Spinal cord (tissue), 10 donors: ENCODE measurements around the gene FKBP2. TPM values are rescaled to one million over a fixed set of nuclear protein-coding genes. Genes with fewer than 3 reads are reported as not detected.

Source experiments
- DNase-seq, 6 donors: peaks; one replicate each; pipeline versions ENCODE4 v3.0.0 to v3.0.0-alpha.2; 2013 to 2015; ENCODE audit warnings: low spot score in 6 of 6, low read depth in 4 of 6
- H3K27ac ChIP-seq: one replicate; pipeline ENCODE4 v1.5.1; 2013; ENCODE audit warnings: low read depth, low read length, control low read depth
- H3K27me3 ChIP-seq: one replicate; pipeline ENCODE4 v1.6.1; 2013; ENCODE audit warnings: low read length; ENCODE audit not compliant: control insufficient read depth, insufficient read depth
- H3K36me3 ChIP-seq: one replicate; pipeline ENCODE4 v1.6.1; 2013; ENCODE audit warnings: low read length; ENCODE audit not compliant: control insufficient read depth, insufficient read depth
- H3K4me1 ChIP-seq: one replicate; pipeline ENCODE4 v1.6.1; 2013; ENCODE audit warnings: low read length; ENCODE audit not compliant: control insufficient read depth, insufficient read depth
- H3K4me3 ChIP-seq: one replicate; pipeline ENCODE4 v1.5.1; 2013; ENCODE audit warnings: low read depth, low read length, control low read depth
- H3K9me3 ChIP-seq: one replicate; pipeline ENCODE4 v1.6.1; 2013; ENCODE audit warnings: low read length; ENCODE audit not compliant: control insufficient read depth, insufficient read depth
- WGBS: methylation state at CpG from one replicate; pipeline ENCODE4 v1.1.5; 2013; ENCODE audit warnings: missing lambda C conversion rate; ENCODE audit not compliant: insufficient coverage; 5-methylcytosine and 5-hydroxymethylcytosine counted together
- polyA plus RNA-seq, 2 donors: library from polyadenylated mRNA; unstranded; fragments of 120-200 nt; gene quantifications; one replicate each; pipeline ENCODE4 v1.2.1, GENCODE V29; 2013; ENCODE audit not compliant: insufficient read length in 2 of 2
- total RNA-seq, 2 donors: library from RNA; depleted of rRNA in 1 of 2; stranded (reverse); fragments of 120-200 nt in 1 of 2; fragments of >200 nt in 1 of 2; gene quantifications; one replicate each; pipeline versions ENCODE4 v1.2.3 to v1.2.4, GENCODE V29; 2013 to 2014
- donor health status: healthy.

The FKBP2 gene
- total and polyA plus RNA-seq, 4 donors: 43.6 to 120 (median 102) TPM

- DNase-seq: peak in 5 of 6 donors; percentile 58 to 96 (median 81)
- Histone ChIP-seq H3K27ac (peak within 1 kb of the TSS; percentile 97), H3K4me1 (peaks cover 71% of the 10 kb centered on the region), H3K36me3 (peaks cover 32% of the 10 kb centered on the region), H3K9me3 (no peaks in the 10 kb centered on the region), H3K27me3 (peaks cover 6% of the 10 kb centered on the region), H3K4me3 (peak within 1 kb of the TSS; percentile 85)
- under 1% methylated on average over 51 of the region's 74 CpGs for WGBS
Observed at GRCh38 chr11:64246871-64247728, 6.2 kb downstream of the FKBP2 start, which contains the start of gene PPP1R14B. Gene PPP1R14B (minus strand): TSS chr11:64246943. CDS start chr11:64246673, 270 bp downstream.

GRCh38 chr11:64247729-64248531 lies 7.0 kb downstream of the FKBP2 start:
- no peak for DNase-seq
- no peaks in the 10 kb centered on the region for H3K9me3 ChIP-seq
- WGBS: 23% methylated on average over 24 of the region's 31 CpGs
- peak overlapping the region; percentile 85 for H3K4me3 ChIP-seq
- H3K27ac ChIP-seq: peak overlapping the region; percentile 97
- peaks cover 6% of the 10 kb centered on the region for H3K27me3 ChIP-seq
- peaks cover 24% of the 10 kb centered on the region for H3K36me3 ChIP-seq
- peaks cover 71% of the 10 kb centered on the region for H3K4me1 ChIP-seq

DNA sequence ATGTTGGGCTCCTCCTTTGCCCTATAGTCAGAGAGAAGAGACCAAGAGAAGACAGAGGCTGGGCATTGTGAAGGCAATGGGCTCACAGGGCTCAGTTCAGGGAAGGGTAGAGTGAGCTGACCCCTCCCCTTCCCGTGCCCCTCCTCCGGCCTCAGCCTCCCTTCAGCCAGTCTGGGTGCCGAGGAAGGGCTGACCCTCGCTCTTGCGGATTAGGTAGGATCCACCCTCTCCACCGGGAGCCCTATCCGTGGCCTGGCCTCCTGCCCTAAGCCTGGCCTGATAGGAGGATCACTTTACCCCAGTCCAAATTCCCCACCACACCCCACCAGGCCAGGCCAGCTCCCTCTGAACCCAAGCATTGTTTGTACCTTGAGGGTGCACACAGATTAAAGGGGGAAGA lies 7.7 kb downstream of the FKBP2 start:
- DNase-seq: no peak
- Histone ChIP-seq H3K36me3 (peaks cover 18% of the 10 kb centered on the region), H3K4me3 (no peak overlapping the region), H3K4me1 (peaks cover 71% of the 10 kb centered on the region), H3K27me3 (peaks cover 6% of the 10 kb centered on the region), H3K27ac (no peak overlapping the region), H3K9me3 (no peaks in the 10 kb centered on the region)
- 77% methylated on average over 5 of the region's 7 CpGs for WGBS

DNA sequence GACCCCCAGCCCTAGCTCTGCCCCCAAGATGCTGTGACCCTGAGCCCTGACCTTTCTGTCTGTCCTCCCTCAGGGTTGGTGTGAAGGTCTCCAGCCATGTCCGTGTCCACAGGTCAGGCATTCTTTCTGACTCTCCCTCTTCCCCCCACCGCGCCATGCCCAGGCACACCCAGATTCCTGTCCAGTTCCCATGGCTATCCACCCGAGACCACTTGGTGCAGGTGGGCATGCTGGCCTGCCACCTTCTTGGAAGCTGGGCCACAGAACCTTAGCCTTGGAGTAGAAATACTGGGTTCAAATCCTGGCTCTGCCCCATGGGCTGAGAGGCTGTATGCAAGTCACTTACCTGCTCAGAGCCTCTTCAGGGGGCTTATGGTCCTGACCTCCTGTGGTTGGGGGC lies 8.1 kb downstream of the FKBP2 start:
- peaks cover 13% of the 10 kb centered on the region for H3K36me3 ChIP-seq
- H3K9me3 ChIP-seq: no peaks in the 10 kb centered on the region
- peaks cover 71% of the 10 kb centered on the region for H3K4me1 ChIP-seq
- H3K27ac ChIP-seq: no peak overlapping the region
- DNase-seq: no peak
- peaks cover 6% of the 10 kb centered on the region for H3K27me3 ChIP-seq
- WGBS: 86% methylated on average over 4 of the region's 4 CpGs
- H3K4me3 ChIP-seq: no peak overlapping the region

GRCh38 chr11:64249563-64250414 lies 8.9 kb downstream of the FKBP2 start:
- H3K27ac ChIP-seq: no peak overlapping the region
- peaks cover 6% of the 10 kb centered on the region for H3K27me3 ChIP-seq
- peaks cover 68% of the 10 kb centered on the region for H3K4me1 ChIP-seq
- H3K36me3 ChIP-seq: peaks cover 13% of the 10 kb centered on the region
- DNase-seq: no peak
- no peaks in the 10 kb centered on the region for H3K9me3 ChIP-seq
- 93% methylated on average over 3 of the region's 8 CpGs for WGBS
- H3K4me3 ChIP-seq: no peak overlapping the region

DNA sequence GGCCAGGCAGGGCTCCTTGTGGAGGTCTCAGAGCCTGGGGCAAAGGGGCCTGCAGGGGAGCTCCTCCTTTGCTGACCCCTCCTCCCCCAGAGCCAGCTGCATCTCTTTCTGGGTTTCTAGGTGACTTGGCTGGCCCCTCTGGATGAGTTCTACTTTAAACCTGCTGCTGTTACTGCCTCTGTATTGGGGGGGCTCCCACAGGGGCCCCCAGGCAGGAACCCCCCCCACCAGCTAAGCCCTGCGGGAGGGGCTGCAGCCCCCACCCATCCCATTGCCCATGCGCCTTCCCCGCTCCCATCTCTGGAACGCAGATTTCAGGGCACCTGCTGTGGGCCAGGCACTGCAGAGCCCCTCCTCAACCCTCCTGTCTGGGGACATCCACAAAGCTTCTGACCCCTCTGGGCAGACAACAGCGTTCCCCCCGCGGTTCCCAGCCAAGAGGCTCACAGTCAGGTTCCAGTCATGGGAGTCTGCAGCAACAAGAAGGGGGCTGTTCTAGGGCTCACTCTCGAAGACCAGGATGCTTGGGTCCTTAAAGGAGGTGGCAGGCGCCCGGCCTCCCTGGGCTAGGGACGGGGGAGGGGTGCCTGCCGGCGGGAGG lies 9.6 kb downstream of the FKBP2 start:
- Histone ChIP-seq H3K9me3 (no peaks in the 10 kb centered on the region), H3K36me3 (peaks cover 14% of the 10 kb centered on the region), H3K27ac (no peak overlapping the region), H3K27me3 (peaks cover 6% of the 10 kb centered on the region), H3K4me3 (peak overlapping the region; percentile 52), H3K4me1 (peaks cover 61% of the 10 kb centered on the region)
- DNase-seq: no peak
- 17% methylated on average over 12 of the region's 13 CpGs for WGBS

DNA sequence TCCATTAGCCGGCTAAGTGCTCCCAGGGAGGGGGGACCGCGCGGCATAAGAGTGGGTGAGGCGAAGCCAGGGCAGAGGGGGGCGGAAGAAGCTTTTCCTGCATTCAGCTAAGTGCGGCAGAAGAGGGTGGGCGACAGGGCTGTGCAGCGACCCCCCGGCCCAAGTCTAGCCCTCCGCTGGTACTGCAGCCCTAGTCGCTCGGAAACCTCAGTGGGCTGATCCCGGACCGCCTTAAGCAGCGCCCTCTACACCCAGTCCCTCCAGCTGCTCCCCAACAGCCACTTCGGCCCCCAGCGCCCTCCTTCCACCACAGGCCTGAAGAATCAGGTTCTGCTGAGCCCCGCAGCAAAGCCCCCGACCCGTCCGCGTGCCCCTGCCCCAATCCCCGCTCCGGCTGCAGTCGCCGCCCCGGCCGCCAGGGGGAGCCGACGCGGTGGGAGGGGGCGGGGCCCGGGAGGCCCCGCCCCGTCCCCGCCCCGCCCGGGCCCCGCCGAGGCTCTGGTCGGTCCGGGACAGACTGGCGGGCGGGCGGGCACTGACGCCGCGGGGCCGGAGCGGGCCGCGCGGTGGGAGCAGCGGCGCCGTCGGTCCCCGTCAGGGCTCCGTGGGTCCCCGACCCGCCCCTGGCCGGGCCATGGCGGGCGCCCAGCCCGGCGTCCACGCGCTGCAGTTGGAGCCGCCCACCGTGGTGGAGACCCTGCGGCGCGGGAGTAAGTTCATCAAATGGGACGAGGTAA lies 10.3 kb downstream of the FKBP2 start, which contains the start of gene PLCB3:
Gene PLCB3 (plus strand): TSS at position 515 of the 737 bp plus-strand sequence. CDS start 120 bp downstream, at position 635.
- Histone ChIP-seq H3K4me3 (peak within 1 kb of the TSS; percentile 53), H3K36me3 (peaks cover 21% of the 10 kb centered on the region), H3K4me1 (peaks cover 54% of the 10 kb centered on the region), H3K27ac (peak within 1 kb of the TSS; percentile 29), H3K27me3 (peaks cover 6% of the 10 kb centered on the region), H3K9me3 (no peaks in the 10 kb centered on the region)
- DNase-seq: peak in 1 of 6 donors; percentile 65
- WGBS: under 1% methylated on average over 75 of the region's 75 CpGs

GRCh38 chr11:64251753-64252002 lies 10.8 kb downstream of the FKBP2 start:
- WGBS: under 1% methylated on average over 18 of the region's 18 CpGs

More at GRCh38 chr11:64251753-64252002, 10.8 kb downstream of the FKBP2 start:
- Histone ChIP-seq H3K4me3 (peak overlapping the region; percentile 53), H3K36me3 (peaks cover 26% of the 10 kb centered on the region), H3K27ac (peak overlapping the region; percentile 29), H3K9me3 (no peaks in the 10 kb centered on the region), H3K4me1 (peaks cover 54% of the 10 kb centered on the region), H3K27me3 (peaks cover 6% of the 10 kb centered on the region)
- DNase-seq: no peak
